Thyroid gland (tissue), 4 donors: ENCODE data around the gene ADTRP. TPM values are rescaled to one million over a fixed set of nuclear protein-coding genes. Genes with fewer than 3 reads are reported as not detected.

Experiments
- DNase-seq, 2 donors: peaks; one replicate each; pipeline ENCODE4 v3.0.0-alpha.2; 2019
- H3K27ac ChIP-seq, 3 donors: fragments of 200-600 bp; sonication (generic); 1 replicate in 2 of 3; 2 replicates in 1 of 3; pipeline ENCODE4 v1.5.1; 2016 to 2019; ENCODE audit warnings: mild to moderate bottlenecking in 1 of 3, moderate library complexity in 1 of 3
- H3K27me3 ChIP-seq: fragments of 200-600 bp; sonication (generic); one replicate; pipeline ENCODE4 v1.5.1; 2019
- H3K36me3 ChIP-seq, 2 donors: fragments of 200-600 bp; sonication (generic); one replicate each; pipeline ENCODE4 v1.5.1; 2016 to 2019
- H3K4me1 ChIP-seq, 2 donors: fragments of 200-600 bp; sonication (generic); one replicate each; pipeline ENCODE4 v1.5.1; 2017 to 2019
- H3K4me3 ChIP-seq, 3 donors: fragments of 200-600 bp; sonication (generic); replicated peaks in 1 of 3; 1 replicate in 2 of 3; 2 replicates in 1 of 3; pipeline ENCODE4 v1.5.1; 2016; ENCODE audit warnings: mild to moderate bottlenecking in 1 of 3
- H3K9me3 ChIP-seq: fragments of 200-600 bp; sonication (generic); one replicate; pipeline ENCODE4 v1.5.1; 2017
- POLR2A ChIP-seq, 2 donors: fragments of 450-650 bp; IDR thresholded peaks; one replicate each; pipeline ENCODE4 v1.6.1; 2017; ENCODE audit warnings: antibody characterized with exemption in 2 of 2, mild to moderate bottlenecking in 2 of 2, moderate library complexity in 1 of 2
- WGBS, 2 donors: methylation state at CpG; one replicate each; pipeline ENCODE4 v1.1.5; 2017; 5-methylcytosine and 5-hydroxymethylcytosine counted together
- intact Hi-C: fragments of 100-400 bp; cut with DNase I; formaldehyde crosslinking; loops from one replicate; pipeline ENCODE4 v1.15.1; 2023
- total RNA-seq, 4 donors: library from RNA; depleted of rRNA; stranded (reverse); fragments of >200 nt; gene quantifications; one replicate each; pipeline ENCODE4 v1.2.3, GENCODE V29; 2016
- TF ChIP-seq, protein P1 (sequence below), 6 experiments: fragments of 200-600 bp in 3 of 6; fragments of 450-650 bp in 3 of 6; sonication (generic) in 3 of 6; IDR thresholded peaks; one replicate each; pipeline ENCODE4 v1.5.1; 2016 to 2019; ENCODE audit warnings: antibody characterized with exemption in 6 of 6, mild to moderate bottlenecking in 2 of 6, inconsistent platforms in 1 of 6, moderate library complexity in 1 of 6

ADTRP gene
- total RNA-seq, 4 donors from 2014 or later: 0.40 to 3.5 TPM; not detected in 2

DNA sequence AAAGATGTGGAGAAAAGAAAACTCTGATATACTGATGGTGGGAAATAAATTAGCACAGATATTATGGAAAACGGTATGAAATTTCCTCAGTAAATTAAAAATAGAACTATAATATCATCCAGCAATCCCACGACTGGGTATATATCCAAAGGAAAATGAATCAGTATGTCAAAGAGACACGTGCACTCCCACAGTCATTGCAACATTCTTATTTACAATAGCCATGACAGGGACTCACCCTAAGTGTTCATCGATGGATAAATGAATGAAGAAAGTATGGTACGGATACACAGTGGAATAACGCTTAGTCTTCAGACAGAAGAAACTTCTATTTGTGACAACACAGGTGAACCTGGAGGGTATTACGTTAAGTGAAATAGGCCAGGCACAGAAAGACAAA is 5.7 kb upstream of the ADTRP start:
- H3K9me3 ChIP-seq: no peaks in the 10 kb centered on the region
- intact Hi-C loops: no loop called here
- no peak overlapping the region for H3K27ac ChIP-seq
- H3K4me1 ChIP-seq: peaks cover 0 to 3% of the 10 kb centered on the region in 2 donors
- no peak overlapping the region for H3K4me3 ChIP-seq
- no peaks in the 10 kb centered on the region for H3K36me3 ChIP-seq
- DNase-seq: no peak
- no peak for TF ChIP-seq POLR2A (IDR thresholded peaks at IDR 0.05)
- TF ChIP-seq, protein P1, sequence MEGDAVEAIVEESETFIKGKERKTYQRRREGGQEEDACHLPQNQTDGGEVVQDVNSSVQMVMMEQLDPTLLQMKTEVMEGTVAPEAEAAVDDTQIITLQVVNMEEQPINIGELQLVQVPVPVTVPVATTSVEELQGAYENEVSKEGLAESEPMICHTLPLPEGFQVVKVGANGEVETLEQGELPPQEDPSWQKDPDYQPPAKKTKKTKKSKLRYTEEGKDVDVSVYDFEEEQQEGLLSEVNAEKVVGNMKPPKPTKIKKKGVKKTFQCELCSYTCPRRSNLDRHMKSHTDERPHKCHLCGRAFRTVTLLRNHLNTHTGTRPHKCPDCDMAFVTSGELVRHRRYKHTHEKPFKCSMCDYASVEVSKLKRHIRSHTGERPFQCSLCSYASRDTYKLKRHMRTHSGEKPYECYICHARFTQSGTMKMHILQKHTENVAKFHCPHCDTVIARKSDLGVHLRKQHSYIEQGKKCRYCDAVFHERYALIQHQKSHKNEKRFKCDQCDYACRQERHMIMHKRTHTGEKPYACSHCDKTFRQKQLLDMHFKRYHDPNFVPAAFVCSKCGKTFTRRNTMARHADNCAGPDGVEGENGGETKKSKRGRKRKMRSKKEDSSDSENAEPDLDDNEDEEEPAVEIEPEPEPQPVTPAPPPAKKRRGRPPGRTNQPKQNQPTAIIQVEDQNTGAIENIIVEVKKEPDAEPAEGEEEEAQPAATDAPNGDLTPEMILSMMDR (IDR thresholded peaks at IDR 0.05): no peak
- WGBS, 2 donors: 77 to 89% methylated on average over 7 of the region's 7 CpGs
- no peaks in the 10 kb centered on the region for H3K27me3 ChIP-seq

DNA sequence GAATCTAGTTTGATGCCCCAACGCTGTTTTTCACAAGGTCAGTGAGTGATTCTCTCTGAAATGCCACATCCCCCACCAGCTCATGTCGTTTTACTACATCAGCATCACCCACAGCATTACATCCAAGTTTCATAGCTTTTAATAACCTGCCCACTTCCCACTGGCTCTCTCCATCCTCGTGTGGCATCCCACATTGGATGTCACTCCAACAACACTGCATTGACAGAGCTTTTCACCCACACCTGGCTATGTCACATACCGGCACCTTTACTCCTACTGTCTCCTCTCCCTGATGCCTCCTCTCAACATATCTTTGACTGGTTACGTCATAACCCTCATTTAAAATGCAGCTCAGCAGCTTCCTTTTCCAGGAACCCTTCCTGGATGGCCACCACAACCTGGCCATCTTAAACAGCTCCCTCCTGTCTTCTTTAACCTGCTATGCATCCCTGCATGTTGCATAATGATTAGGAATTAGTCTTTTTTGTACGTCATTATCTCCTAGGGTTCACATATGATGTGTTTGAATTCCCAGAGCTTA is 5.0 kb upstream of the ADTRP start:
- H3K9me3 ChIP-seq: no peaks in the 10 kb centered on the region
- intact Hi-C loops: no loop called here
- no peaks in the 10 kb centered on the region for H3K27me3 ChIP-seq
- no peaks in the 10 kb centered on the region for H3K4me1 ChIP-seq
- H3K27ac ChIP-seq: no peak overlapping the region
- 90 to 94% methylated on average over 6 of the region's 6 CpGs for WGBS, 2 donors
- no peak for TF ChIP-seq POLR2A (IDR thresholded peaks at IDR 0.05)
- TF ChIP-seq, protein P1 (IDR thresholded peaks at IDR 0.05): no peak
- DNase-seq: no peak
- no peaks in the 10 kb centered on the region for H3K36me3 ChIP-seq
- no peak overlapping the region for H3K4me3 ChIP-seq

DNA sequence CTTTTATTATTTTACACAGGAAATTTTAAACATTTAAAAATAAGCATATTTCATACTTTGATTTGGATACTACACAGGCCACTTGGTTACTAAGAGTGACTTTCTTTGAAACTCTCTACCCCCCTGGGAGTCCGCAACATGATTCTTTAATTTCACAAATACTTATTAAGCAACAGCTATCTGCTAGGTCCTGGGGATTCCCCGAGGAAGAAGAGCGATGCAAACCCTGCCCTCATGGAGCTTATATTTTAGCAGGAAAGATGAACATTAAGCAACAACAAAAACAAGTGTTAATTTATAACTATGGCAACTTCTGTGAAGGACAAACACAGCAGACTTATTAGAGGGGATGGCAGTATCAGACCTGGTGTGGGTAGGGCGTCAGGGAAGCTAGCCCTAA is 3.9 kb upstream of the ADTRP start:
- no peak overlapping the region for H3K4me3 ChIP-seq
- no peaks in the 10 kb centered on the region for H3K27me3 ChIP-seq
- H3K4me1 ChIP-seq: no peaks in the 10 kb centered on the region
- TF ChIP-seq POLR2A (IDR thresholded peaks at IDR 0.05): no peak
- TF ChIP-seq, protein P1 (IDR thresholded peaks at IDR 0.05): no peak
- H3K36me3 ChIP-seq: no peaks in the 10 kb centered on the region
- no peak for DNase-seq
- no peak overlapping the region for H3K27ac ChIP-seq
- 82 to 92% methylated on average over 4 of the region's 4 CpGs for WGBS, 2 donors
- no peaks in the 10 kb centered on the region for H3K9me3 ChIP-seq
- intact Hi-C loops: no loop called here

DNA sequence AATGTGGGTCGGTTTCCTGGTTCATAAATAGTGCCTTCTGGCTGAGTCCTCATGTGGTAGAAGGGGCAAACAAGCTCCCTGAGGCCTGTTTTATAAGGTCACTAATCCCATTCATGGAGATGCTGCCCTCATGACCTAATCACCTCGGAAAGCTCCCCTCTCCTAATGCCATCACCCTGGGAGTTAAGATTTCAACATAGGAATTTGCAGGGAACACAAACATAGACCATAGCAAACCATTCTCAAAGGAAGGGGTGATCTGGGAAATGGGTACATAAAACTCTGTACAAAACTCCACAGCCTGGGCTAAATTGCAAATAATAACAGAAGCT is 1.5 kb upstream of the ADTRP start:
- Histone ChIP-seq H3K4me3 (no peak overlapping the region), H3K9me3 (no peaks in the 10 kb centered on the region), H3K27me3 (no peaks in the 10 kb centered on the region), H3K4me1 (no peaks in the 10 kb centered on the region), H3K36me3 (no peaks in the 10 kb centered on the region), H3K27ac (no peak overlapping the region)
- no peak for DNase-seq
- intact Hi-C loops: no loop called here
- 67 to 70% methylated on average over 2 of the region's 2 CpGs for WGBS, 2 donors
- TF ChIP-seq, protein P1 (IDR thresholded peaks at IDR 0.05): no peak
- TF ChIP-seq POLR2A (IDR thresholded peaks at IDR 0.05): no peak

DNA sequence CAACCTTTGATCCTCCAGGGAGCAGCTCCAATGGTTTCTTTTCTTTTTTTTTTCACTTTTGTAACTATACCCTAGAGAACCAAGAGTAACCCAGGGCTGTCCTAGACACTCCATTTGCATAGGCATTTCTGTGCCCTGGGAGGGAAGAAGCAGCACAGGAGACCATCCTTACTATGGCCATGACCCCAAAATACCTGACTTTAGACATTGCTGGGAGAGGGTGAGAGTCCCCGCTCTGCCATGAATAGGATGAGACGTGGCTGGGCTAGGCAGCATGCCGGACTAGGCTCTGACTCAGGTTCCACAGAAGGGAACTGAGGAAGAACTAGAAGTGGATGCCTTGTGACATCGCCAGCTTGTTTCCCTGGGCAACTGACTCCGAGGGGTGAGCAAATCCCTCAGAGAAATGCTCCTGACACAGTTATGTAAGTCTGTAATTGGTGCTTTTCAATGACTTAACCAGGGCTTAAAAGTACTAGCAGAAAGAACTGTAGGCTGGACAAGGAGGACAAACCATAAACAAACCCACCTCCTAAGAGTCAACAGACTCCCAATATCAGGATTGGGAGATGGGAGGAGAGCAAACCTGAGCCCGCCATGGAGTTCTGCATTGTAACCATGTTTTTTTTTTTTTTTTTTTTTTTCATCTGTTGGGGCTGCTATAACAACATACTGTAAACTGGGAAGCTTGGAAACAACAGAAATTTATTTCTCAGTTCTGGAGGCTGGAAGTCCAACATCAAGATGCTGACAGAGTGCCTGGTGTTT is 910 bp upstream of the ADTRP start:
- WGBS, 2 donors: 90 to 92% methylated on average over 6 of the region's 6 CpGs
- Histone ChIP-seq H3K27ac (no peak overlapping the region), H3K27me3 (no peaks in the 10 kb centered on the region), H3K4me3 (no peak overlapping the region), H3K4me1 (no peaks in the 10 kb centered on the region), H3K36me3 (no peaks in the 10 kb centered on the region), H3K9me3 (no peaks in the 10 kb centered on the region)
- TF ChIP-seq, protein P1 (IDR thresholded peaks at IDR 0.05): no peak
- TF ChIP-seq POLR2A (IDR thresholded peaks at IDR 0.05): no peak
- intact Hi-C loops: no loop called here
- no peak for DNase-seq
